Osteoblast (primary cell): ENCODE data around the gene MAT2B. TPM values are rescaled to one million over a fixed set of nuclear protein-coding genes. Genes with fewer than 3 reads are reported as not detected.
A peak's percentile ranks its signal among the peaks of the same experiment; 100 is the strongest.

Experiments used
- DNase-seq: peaks from one replicate; pipeline ENCODE4 v3.0.0; 2011; ENCODE audit warnings: low spot score, mixed read lengths; ENCODE audit not compliant: insufficient read length; ENCODE audit errors: missing footprints
- H2AFZ ChIP-seq: 2 replicates; pipeline ENCODE4 v1.6.0; 2011; ENCODE audit warnings: mild to moderate bottlenecking, low read length
- H3K27ac ChIP-seq: 2 replicates; pipeline ENCODE4 v1.5.1; 2011; ENCODE audit warnings: mild to moderate bottlenecking, low read depth, low read length, moderate library complexity
- H3K27me3 ChIP-seq: 2 replicates; pipeline ENCODE4 v1.6.0; 2012; ENCODE audit warnings: mild to moderate bottlenecking, control low read depth, inconsistent platforms, low read length, moderate library complexity; ENCODE audit not compliant: insufficient read depth
- H3K36me3 ChIP-seq: 2 replicates; pipeline ENCODE4 v1.5.1; 2011; ENCODE audit warnings: mild to moderate bottlenecking, low read length, control low read depth, moderate library complexity; ENCODE audit not compliant: insufficient read depth
- H3K4me1 ChIP-seq: 2 replicates; pipeline ENCODE4 v1.5.1; 2011; ENCODE audit warnings: mild to moderate bottlenecking, low read length, control low read depth, moderate library complexity; ENCODE audit not compliant: insufficient read depth
- H3K4me2 ChIP-seq: 2 replicates; pipeline ENCODE4 v1.6.0; 2011; ENCODE audit warnings: mild to moderate bottlenecking, low read length; ENCODE audit not compliant: insufficient read depth
- H3K4me3 ChIP-seq: fragments of 200-600 bp; sonication (generic); 3 replicates; pipeline ENCODE4 v1.5.1; 2012; ENCODE audit warnings: mild to moderate bottlenecking, low read length, inconsistent platforms; ENCODE audit not compliant: insufficient read depth
- H3K79me2 ChIP-seq: 2 replicates; pipeline ENCODE4 v1.6.0; 2012; ENCODE audit warnings: mild to moderate bottlenecking, low read length, control low read depth, inconsistent platforms; ENCODE audit not compliant: insufficient read depth
- H3K9me3 ChIP-seq: 2 replicates; pipeline ENCODE4 v1.5.1; 2011; ENCODE audit warnings: low read depth, low read length, control low read depth
- H4K20me1 ChIP-seq: 2 replicates; pipeline ENCODE4 v1.6.0; 2012; ENCODE audit warnings: mild to moderate bottlenecking, low read length, control low read depth; ENCODE audit not compliant: insufficient read depth
- total RNA-seq: library from RNA; depleted of rRNA; stranded (reverse); fragments of >200 nt; gene quantifications from 2 replicates; pipeline ENCODE4 v1.2.3, GENCODE V29; 2012
- TF ChIP-seq, protein P1 (sequence below): IDR thresholded peaks from 2 replicates; pipeline ENCODE4 v1.5.1; 2011; ENCODE audit warnings: mild to moderate bottlenecking, low read depth, low read length, moderate library complexity; ENCODE audit errors: extremely low read depth

MAT2B gene
- total RNA-seq, 1 donor = 46.7 TPM

DNA sequence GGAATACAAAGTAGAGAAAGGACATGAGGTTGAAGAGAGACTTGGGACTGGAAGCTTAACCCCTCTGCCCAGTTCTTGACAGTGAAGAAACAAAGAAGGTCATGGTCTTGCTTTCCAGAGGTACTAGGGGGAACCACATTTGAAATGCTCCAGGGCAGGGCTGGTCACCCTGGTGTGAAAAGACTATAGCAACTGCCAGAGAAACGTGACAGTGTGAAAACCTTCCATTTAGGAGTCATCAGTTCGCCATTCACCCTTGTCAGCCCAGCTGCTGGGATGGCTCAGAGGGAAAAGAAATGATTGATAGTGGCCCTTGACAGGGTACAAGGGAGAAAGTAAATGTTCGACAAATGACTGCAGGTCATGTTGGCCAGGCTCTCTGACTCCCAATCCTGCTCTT is 56.7 kb downstream of the MAT2B start:
- H3K79me2 ChIP-seq = no peaks in the 10 kb centered on the region
- no peak overlapping the region for H3K27ac ChIP-seq
- peaks cover 5% of the 10 kb centered on the region for H3K27me3 ChIP-seq
- DNase-seq = no peak
- no peaks in the 10 kb centered on the region for H4K20me1 ChIP-seq
- no peak overlapping the region for H3K4me2 ChIP-seq
- peaks cover 8% of the 10 kb centered on the region for H3K4me1 ChIP-seq
- no peak overlapping the region for H2AFZ ChIP-seq
- TF ChIP-seq, protein P1, sequence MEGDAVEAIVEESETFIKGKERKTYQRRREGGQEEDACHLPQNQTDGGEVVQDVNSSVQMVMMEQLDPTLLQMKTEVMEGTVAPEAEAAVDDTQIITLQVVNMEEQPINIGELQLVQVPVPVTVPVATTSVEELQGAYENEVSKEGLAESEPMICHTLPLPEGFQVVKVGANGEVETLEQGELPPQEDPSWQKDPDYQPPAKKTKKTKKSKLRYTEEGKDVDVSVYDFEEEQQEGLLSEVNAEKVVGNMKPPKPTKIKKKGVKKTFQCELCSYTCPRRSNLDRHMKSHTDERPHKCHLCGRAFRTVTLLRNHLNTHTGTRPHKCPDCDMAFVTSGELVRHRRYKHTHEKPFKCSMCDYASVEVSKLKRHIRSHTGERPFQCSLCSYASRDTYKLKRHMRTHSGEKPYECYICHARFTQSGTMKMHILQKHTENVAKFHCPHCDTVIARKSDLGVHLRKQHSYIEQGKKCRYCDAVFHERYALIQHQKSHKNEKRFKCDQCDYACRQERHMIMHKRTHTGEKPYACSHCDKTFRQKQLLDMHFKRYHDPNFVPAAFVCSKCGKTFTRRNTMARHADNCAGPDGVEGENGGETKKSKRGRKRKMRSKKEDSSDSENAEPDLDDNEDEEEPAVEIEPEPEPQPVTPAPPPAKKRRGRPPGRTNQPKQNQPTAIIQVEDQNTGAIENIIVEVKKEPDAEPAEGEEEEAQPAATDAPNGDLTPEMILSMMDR = no peak
- no peaks in the 10 kb centered on the region for H3K36me3 ChIP-seq
- no peak overlapping the region for H3K4me3 ChIP-seq
- H3K9me3 ChIP-seq = no peaks in the 10 kb centered on the region

DNA sequence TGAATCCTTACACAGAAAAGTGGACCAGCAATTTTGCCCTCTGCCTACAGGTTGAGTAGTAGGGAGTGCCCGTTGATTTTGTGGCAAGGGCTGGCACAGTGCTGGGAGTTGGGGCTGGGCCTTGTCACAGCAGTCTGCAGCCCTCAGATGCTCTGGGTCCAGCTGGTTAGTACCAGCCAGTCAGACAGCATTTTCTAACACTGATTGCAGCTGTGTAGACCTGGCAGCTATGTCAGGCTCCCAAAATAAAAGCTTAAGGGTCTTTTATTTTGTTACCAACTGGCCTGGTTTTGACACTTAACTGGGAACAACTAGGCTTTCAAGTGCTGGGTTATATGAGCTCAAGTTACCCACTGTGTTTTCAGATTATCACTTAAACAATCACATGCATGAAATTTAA is 57.7 kb downstream of the MAT2B start:
- TF ChIP-seq, protein P1 = no peak
- no peaks in the 10 kb centered on the region for H3K9me3 ChIP-seq
- DNase-seq = no peak
- H4K20me1 ChIP-seq = no peaks in the 10 kb centered on the region
- H2AFZ ChIP-seq = no peak overlapping the region
- H3K4me2 ChIP-seq = no peak overlapping the region
- no peak overlapping the region for H3K4me3 ChIP-seq
- H3K79me2 ChIP-seq = no peaks in the 10 kb centered on the region
- no peak overlapping the region for H3K27ac ChIP-seq
- peaks cover 15% of the 10 kb centered on the region for H3K4me1 ChIP-seq
- H3K27me3 ChIP-seq = peaks cover 5% of the 10 kb centered on the region
- no peaks in the 10 kb centered on the region for H3K36me3 ChIP-seq

GRCh38 chr5:163563880-163564279 is 58.5 kb downstream of the MAT2B start:
- no peak overlapping the region for H3K4me2 ChIP-seq
- H4K20me1 ChIP-seq = no peaks in the 10 kb centered on the region
- H3K27ac ChIP-seq = no peak overlapping the region

GRCh38 chr5:163564321-163564938 is 59.0 kb downstream of the MAT2B start:
- no peaks in the 10 kb centered on the region for H4K20me1 ChIP-seq
- peak; percentile 56 for DNase-seq

More at GRCh38 chr5:163563880-163564279, 58.5 kb downstream of the MAT2B start:
- H3K4me1 ChIP-seq = peaks cover 16% of the 10 kb centered on the region
- peaks cover 5% of the 10 kb centered on the region for H3K27me3 ChIP-seq
- TF ChIP-seq, protein P1 = no peak
- no peaks in the 10 kb centered on the region for H3K9me3 ChIP-seq
- no peaks in the 10 kb centered on the region for H3K36me3 ChIP-seq
- no peak overlapping the region for H2AFZ ChIP-seq
- no peaks in the 10 kb centered on the region for H3K79me2 ChIP-seq
- DNase-seq = no peak
- no peak overlapping the region for H3K4me3 ChIP-seq

More at GRCh38 chr5:163564321-163564938, 59.0 kb downstream of the MAT2B start:
- Histone ChIP-seq H3K36me3 (no peaks in the 10 kb centered on the region), H3K79me2 (no peaks in the 10 kb centered on the region), H3K4me1 (peaks cover 16% of the 10 kb centered on the region), H3K4me3 (no peak overlapping the region), H3K9me3 (no peaks in the 10 kb centered on the region), H3K4me2 (no peak overlapping the region), H2AFZ (no peak overlapping the region), H3K27me3 (peaks cover 5% of the 10 kb centered on the region), H3K27ac (no peak overlapping the region)
- TF ChIP-seq, protein P1 = peak; percentile 88
